ENCODE data around the gene ADM5.

ADM5 gene

GRCh38 chr19:49700563-49700962 lies 11.2 kb downstream of the ADM5 start:
- H3K4me3 ChIP-seq (ENCODE audit: low read length in 2 of 2), result no peak overlapping the region
- no peaks in the 10 kb centered on the region for H3K4me1 ChIP-seq (ENCODE audit: control insufficient read depth in 2 of 2, insufficient read depth in 2 of 2, low read length in 2 of 2)
- H3K27me3 ChIP-seq (ENCODE audit: control insufficient read depth in 2 of 2, insufficient read depth in 2 of 2, low read length in 2 of 2), result no peaks in the 10 kb centered on the region
- no peaks in the 10 kb centered on the region for H3K9me3 ChIP-seq (ENCODE audit: control insufficient read depth in 2 of 2, low read length in 2 of 2)
- no peaks in the 10 kb centered on the region for H3K36me3 ChIP-seq (ENCODE audit: control insufficient read depth in 2 of 2, insufficient read depth in 2 of 2, low read length in 2 of 2)
- no peak overlapping the region for H3K27ac ChIP-seq (ENCODE audit: low read depth in 2 of 2, low read length in 2 of 2)
- H3K9ac ChIP-seq (ENCODE audit: low read depth in 1 of 2, low read length in 2 of 2), result no peak overlapping the region

DNA sequence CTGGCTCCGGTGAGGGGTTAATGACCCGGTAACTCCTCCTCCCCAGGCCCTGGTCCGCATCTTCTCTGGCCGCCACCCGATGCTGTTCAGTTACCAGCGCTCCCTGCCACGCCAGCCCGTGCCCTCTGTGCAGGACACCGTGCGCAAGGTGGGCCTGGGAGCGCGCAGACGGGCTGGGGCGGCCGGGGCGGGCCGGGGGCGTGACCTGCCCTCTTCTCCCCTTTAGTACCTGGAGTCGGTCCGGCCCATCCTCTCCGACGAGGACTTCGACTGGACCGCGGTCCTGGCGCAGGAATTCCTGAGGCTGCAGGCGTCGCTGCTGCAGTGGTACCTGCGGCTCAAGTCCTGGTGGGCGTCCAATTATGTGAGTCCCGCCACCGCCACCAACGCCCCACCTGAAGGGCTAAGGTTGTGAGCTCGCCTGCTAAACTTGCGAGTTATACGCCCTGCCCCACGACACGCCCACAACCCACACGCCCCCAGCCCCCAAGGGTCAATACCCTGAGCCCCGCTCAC lies 11.9 kb downstream of the ADM5 start:
- no peak overlapping the region for H3K9ac ChIP-seq (ENCODE audit: low read depth in 1 of 2, low read length in 2 of 2)
- H3K9me3 ChIP-seq (ENCODE audit: control insufficient read depth in 2 of 2, low read length in 2 of 2), result no peaks in the 10 kb centered on the region
- H3K27ac ChIP-seq (ENCODE audit: low read depth in 2 of 2, low read length in 2 of 2), result no peak overlapping the region
- no peak overlapping the region for H3K4me3 ChIP-seq (ENCODE audit: low read length in 2 of 2)
- no peaks in the 10 kb centered on the region for H3K36me3 ChIP-seq (ENCODE audit: control insufficient read depth in 2 of 2, insufficient read depth in 2 of 2, low read length in 2 of 2)
- no peaks in the 10 kb centered on the region for H3K4me1 ChIP-seq (ENCODE audit: control insufficient read depth in 2 of 2, insufficient read depth in 2 of 2, low read length in 2 of 2)
- H3K27me3 ChIP-seq (ENCODE audit: control insufficient read depth in 2 of 2, insufficient read depth in 2 of 2, low read length in 2 of 2), result no peaks in the 10 kb centered on the region

DNA sequence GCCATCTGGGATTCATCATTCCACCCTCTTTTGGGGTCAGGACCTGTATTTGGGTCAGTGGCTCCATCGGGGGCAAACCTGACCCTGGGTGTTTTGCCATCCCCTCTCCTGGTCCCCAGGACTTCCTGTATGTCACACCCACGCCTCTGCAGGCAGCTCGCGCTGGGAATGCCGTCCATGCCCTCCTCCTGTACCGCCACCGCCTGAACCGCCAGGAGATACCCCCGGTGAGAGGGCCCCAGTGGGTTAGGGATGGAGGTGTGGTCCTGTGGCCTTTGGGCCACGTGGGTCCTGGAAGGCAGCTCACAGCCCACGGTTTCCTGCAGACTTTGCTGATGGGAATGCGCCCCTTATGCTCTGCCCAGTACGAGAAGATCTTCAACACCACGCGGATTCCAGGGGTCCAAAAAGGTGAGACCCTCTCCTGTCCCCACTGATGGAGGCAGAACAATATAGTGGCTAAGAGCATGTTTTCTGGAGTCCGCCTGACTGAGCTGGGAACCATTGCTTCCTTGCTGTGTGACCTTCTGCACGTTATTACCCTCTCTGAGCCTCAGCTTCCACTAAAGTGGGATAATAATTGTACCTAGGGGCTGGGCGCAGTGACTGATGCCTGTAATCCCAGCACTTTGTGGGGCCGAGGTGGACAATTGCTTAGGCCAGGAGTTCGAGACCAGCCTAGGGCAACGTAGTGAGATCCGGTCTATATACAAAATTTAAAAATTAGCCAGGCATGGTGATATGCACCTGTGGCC lies 15.7 kb downstream of the ADM5 start:
- no peak overlapping the region for H3K4me3 ChIP-seq (ENCODE audit: low read length in 2 of 2)
- H3K9ac ChIP-seq (ENCODE audit: low read depth in 1 of 2, low read length in 2 of 2), result no peak overlapping the region
- H3K27ac ChIP-seq (ENCODE audit: low read depth in 2 of 2, low read length in 2 of 2), result no peak overlapping the region
- H3K36me3 ChIP-seq (ENCODE audit: control insufficient read depth in 2 of 2, insufficient read depth in 2 of 2, low read length in 2 of 2), result no peaks in the 10 kb centered on the region
- no peaks in the 10 kb centered on the region for H3K4me1 ChIP-seq (ENCODE audit: control insufficient read depth in 2 of 2, insufficient read depth in 2 of 2, low read length in 2 of 2)
- H3K27me3 ChIP-seq (ENCODE audit: control insufficient read depth in 2 of 2, insufficient read depth in 2 of 2, low read length in 2 of 2), result no peaks in the 10 kb centered on the region
- no peaks in the 10 kb centered on the region for H3K9me3 ChIP-seq (ENCODE audit: control insufficient read depth in 2 of 2, low read length in 2 of 2)

DNA sequence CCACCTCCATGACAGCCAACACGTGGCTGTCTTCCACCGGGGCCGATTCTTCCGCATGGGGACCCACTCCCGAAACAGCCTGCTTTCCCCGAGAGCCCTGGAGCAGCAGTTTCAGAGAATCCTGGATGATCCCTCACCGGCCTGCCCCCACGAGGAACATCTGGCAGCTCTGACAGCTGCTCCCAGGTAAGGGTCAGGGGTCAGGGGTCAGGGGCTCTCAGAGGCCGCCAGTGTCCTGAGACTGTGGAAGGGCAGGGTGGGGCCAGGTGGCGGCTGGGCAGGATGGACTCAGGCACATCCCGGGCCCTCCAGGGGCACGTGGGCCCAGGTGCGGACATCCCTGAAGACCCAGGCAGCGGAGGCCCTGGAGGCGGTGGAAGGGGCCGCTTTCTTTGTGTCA lies 16.5 kb downstream of the ADM5 start:
- no peak overlapping the region for H3K27ac ChIP-seq (ENCODE audit: low read depth in 2 of 2, low read length in 2 of 2)
- no peak overlapping the region for H3K4me3 ChIP-seq (ENCODE audit: low read length in 2 of 2)
- H3K9ac ChIP-seq (ENCODE audit: low read depth in 1 of 2, low read length in 2 of 2), result no peak overlapping the region
- no peaks in the 10 kb centered on the region for H3K27me3 ChIP-seq (ENCODE audit: control insufficient read depth in 2 of 2, insufficient read depth in 2 of 2, low read length in 2 of 2)
- H3K9me3 ChIP-seq (ENCODE audit: control insufficient read depth in 2 of 2, low read length in 2 of 2), result no peaks in the 10 kb centered on the region
- no peaks in the 10 kb centered on the region for H3K4me1 ChIP-seq (ENCODE audit: control insufficient read depth in 2 of 2, insufficient read depth in 2 of 2, low read length in 2 of 2)
- H3K36me3 ChIP-seq (ENCODE audit: control insufficient read depth in 2 of 2, insufficient read depth in 2 of 2, low read length in 2 of 2), result no peaks in the 10 kb centered on the region

DNA sequence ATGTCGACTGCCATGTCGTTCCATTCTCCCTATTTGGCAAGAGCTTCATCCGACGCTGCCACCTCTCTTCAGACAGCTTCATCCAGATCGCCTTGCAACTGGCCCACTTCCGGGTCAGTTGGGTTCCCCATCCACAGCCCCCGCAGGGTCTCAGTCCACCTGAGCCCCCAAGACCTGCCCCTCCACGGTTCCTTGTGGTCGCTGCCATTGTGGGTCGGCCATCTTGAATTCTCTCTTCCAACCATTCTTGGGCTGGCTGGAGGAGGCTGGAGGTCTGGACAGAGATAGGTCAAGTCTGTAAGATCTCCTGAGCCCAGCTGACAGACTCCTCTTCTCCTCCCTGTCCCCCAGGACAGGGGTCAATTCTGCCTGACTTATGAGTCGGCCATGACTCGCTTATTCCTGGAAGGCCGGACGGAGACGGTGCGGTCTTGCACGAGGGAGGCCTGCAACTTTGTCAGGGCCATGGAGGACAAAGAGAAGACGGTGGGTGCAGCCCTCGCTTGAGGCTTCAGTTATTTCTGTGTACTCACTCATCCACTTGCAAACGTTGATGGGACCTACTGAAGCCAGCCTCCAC lies 21.1 kb downstream of the ADM5 start:
- Histone ChIP-seq H3K4me1 (ENCODE audit: control insufficient read depth in 2 of 2, insufficient read depth in 2 of 2, low read length in 2 of 2) (no peaks in the 10 kb centered on the region), H3K36me3 (ENCODE audit: control insufficient read depth in 2 of 2, insufficient read depth in 2 of 2, low read length in 2 of 2) (no peaks in the 10 kb centered on the region), H3K27me3 (ENCODE audit: control insufficient read depth in 2 of 2, insufficient read depth in 2 of 2, low read length in 2 of 2) (no peaks in the 10 kb centered on the region), H3K9ac (ENCODE audit: low read depth in 1 of 2, low read length in 2 of 2) (no peak overlapping the region), H3K27ac (ENCODE audit: low read depth in 2 of 2, low read length in 2 of 2) (no peak overlapping the region), H3K9me3 (ENCODE audit: control insufficient read depth in 2 of 2, low read length in 2 of 2) (no peaks in the 10 kb centered on the region), H3K4me3 (ENCODE audit: low read length in 2 of 2) (no peak overlapping the region)

GRCh38 chr19:49712397-49712859 lies 23.0 kb downstream of the ADM5 start:
- Histone ChIP-seq H3K4me1 (ENCODE audit: control insufficient read depth in 2 of 2, insufficient read depth in 2 of 2, low read length in 2 of 2) (no peaks in the 10 kb centered on the region), H3K27ac (ENCODE audit: low read depth in 2 of 2, low read length in 2 of 2) (no peak overlapping the region), H3K36me3 (ENCODE audit: control insufficient read depth in 2 of 2, insufficient read depth in 2 of 2, low read length in 2 of 2) (no peaks in the 10 kb centered on the region), H3K9me3 (ENCODE audit: control insufficient read depth in 2 of 2, low read length in 2 of 2) (no peaks in the 10 kb centered on the region), H3K27me3 (ENCODE audit: control insufficient read depth in 2 of 2, insufficient read depth in 2 of 2, low read length in 2 of 2) (no peaks in the 10 kb centered on the region), H3K4me3 (ENCODE audit: low read length in 2 of 2) (no peak overlapping the region), H3K9ac (ENCODE audit: low read depth in 1 of 2, low read length in 2 of 2) (no peak overlapping the region)

DNA sequence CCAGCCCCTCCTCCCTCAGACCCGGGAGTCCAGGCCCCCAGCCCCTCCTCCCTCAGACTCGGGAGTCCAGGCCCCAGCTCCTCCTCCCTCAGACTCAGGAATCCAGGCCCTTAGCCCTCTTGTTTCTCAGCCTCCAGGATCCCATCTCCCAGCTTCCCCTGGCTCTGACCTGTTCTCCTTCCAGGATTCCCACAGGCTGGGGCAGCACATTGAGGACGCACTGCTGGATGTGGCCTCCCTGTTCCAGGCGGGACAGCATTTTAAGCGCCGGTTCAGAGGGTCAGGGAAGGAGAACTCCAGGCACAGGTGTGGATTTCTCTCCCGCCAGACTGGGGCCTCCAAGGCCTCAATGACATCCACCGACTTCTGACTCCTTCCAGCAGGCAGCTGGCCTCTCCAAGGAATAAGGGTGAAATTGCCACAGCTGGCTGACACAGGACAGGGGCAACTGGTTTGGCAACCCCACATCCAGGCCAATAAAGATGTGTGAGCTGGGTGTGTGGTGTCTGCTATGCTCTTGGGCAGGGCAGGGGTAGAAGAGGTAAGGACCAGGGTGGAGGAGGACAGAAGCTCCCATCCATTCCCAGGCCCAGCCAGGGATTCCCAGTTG lies 23.9 kb downstream of the ADM5 start:
- H3K27me3 ChIP-seq (ENCODE audit: control insufficient read depth in 2 of 2, insufficient read depth in 2 of 2, low read length in 2 of 2), result no peaks in the 10 kb centered on the region
- no peak overlapping the region for H3K4me3 ChIP-seq (ENCODE audit: low read length in 2 of 2)
- no peaks in the 10 kb centered on the region for H3K36me3 ChIP-seq (ENCODE audit: control insufficient read depth in 2 of 2, insufficient read depth in 2 of 2, low read length in 2 of 2)
- H3K4me1 ChIP-seq (ENCODE audit: control insufficient read depth in 2 of 2, insufficient read depth in 2 of 2, low read length in 2 of 2), result no peaks in the 10 kb centered on the region
- H3K9ac ChIP-seq (ENCODE audit: low read depth in 1 of 2, low read length in 2 of 2), result no peak overlapping the region
- H3K9me3 ChIP-seq (ENCODE audit: control insufficient read depth in 2 of 2, low read length in 2 of 2), result no peaks in the 10 kb centered on the region
- H3K27ac ChIP-seq (ENCODE audit: low read depth in 2 of 2, low read length in 2 of 2), result no peak overlapping the region

DNA sequence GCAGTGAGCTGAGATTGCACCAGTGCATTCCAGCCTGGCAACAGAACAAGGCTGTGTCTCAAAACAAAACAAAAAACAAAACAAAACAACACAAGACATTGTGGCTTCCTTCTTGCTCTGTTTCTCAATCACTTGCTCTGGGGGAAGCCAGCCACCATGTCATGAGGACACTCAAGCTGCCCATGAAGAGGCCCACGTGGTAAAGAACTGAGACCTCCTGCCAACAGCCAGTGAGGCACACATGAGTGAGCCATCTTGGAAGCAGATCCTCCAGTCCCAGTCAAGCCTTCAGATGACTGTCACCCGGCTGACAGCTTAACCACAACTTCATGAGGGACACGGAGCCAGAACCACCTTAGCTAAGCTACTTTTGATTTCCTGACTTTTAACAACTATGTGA lies 26.8 kb downstream of the ADM5 start:
- no peak overlapping the region for H3K4me3 ChIP-seq (ENCODE audit: low read length in 2 of 2)
- no peaks in the 10 kb centered on the region for H3K36me3 ChIP-seq (ENCODE audit: control insufficient read depth in 2 of 2, insufficient read depth in 2 of 2, low read length in 2 of 2)
- no peak overlapping the region for H3K27ac ChIP-seq (ENCODE audit: low read depth in 2 of 2, low read length in 2 of 2)
- H3K27me3 ChIP-seq (ENCODE audit: control insufficient read depth in 2 of 2, insufficient read depth in 2 of 2, low read length in 2 of 2), result no peaks in the 10 kb centered on the region
- no peaks in the 10 kb centered on the region for H3K4me1 ChIP-seq (ENCODE audit: control insufficient read depth in 2 of 2, insufficient read depth in 2 of 2, low read length in 2 of 2)
- no peak overlapping the region for H3K9ac ChIP-seq (ENCODE audit: low read depth in 1 of 2, low read length in 2 of 2)
- no peaks in the 10 kb centered on the region for H3K9me3 ChIP-seq (ENCODE audit: control insufficient read depth in 2 of 2, low read length in 2 of 2)

GRCh38 chr19:49718511-49718910 lies 29.1 kb downstream of the ADM5 start:
- no peak overlapping the region for H3K9ac ChIP-seq (ENCODE audit: low read depth in 1 of 2, low read length in 2 of 2)
- H3K27ac ChIP-seq (ENCODE audit: low read depth in 2 of 2, low read length in 2 of 2), result no peak overlapping the region
- H3K4me1 ChIP-seq (ENCODE audit: control insufficient read depth in 2 of 2, insufficient read depth in 2 of 2, low read length in 2 of 2), result no peaks in the 10 kb centered on the region
- H3K9me3 ChIP-seq (ENCODE audit: control insufficient read depth in 2 of 2, low read length in 2 of 2), result no peaks in the 10 kb centered on the region
- H3K4me3 ChIP-seq (ENCODE audit: low read length in 2 of 2), result no peak overlapping the region
- H3K27me3 ChIP-seq (ENCODE audit: control insufficient read depth in 2 of 2, insufficient read depth in 2 of 2, low read length in 2 of 2), result no peaks in the 10 kb centered on the region
- H3K36me3 ChIP-seq (ENCODE audit: control insufficient read depth in 2 of 2, insufficient read depth in 2 of 2, low read length in 2 of 2), result no peaks in the 10 kb centered on the region

GRCh38 chr19:49718991-49719390 lies 29.6 kb downstream of the ADM5 start:
- Histone ChIP-seq H3K9ac (ENCODE audit: low read depth in 1 of 2, low read length in 2 of 2) (no peak overlapping the region), H3K27ac (ENCODE audit: low read depth in 2 of 2, low read length in 2 of 2) (no peak overlapping the region), H3K4me1 (ENCODE audit: control insufficient read depth in 2 of 2, insufficient read depth in 2 of 2, low read length in 2 of 2) (no peaks in the 10 kb centered on the region)

More at GRCh38 chr19:49718991-49719390, 29.6 kb downstream of the ADM5 start:
- Histone ChIP-seq H3K27me3 (ENCODE audit: control insufficient read depth in 2 of 2, insufficient read depth in 2 of 2, low read length in 2 of 2) (no peaks in the 10 kb centered on the region), H3K9me3 (ENCODE audit: control insufficient read depth in 2 of 2, low read length in 2 of 2) (no peaks in the 10 kb centered on the region), H3K4me3 (ENCODE audit: low read length in 2 of 2) (no peak overlapping the region), H3K36me3 (ENCODE audit: control insufficient read depth in 2 of 2, insufficient read depth in 2 of 2, low read length in 2 of 2) (no peaks in the 10 kb centered on the region)

Measured in mucosa of rectum (tissue), 2 donors.